HEK293 (cell line): ENCODE data around the gene TSPAN3.

Experiments used
- CTCF ChIA-PET: fragments of 350-600 bp; formaldehyde crosslinking; extraction: SDS; loops from one replicate; lab custom pipeline; 2021; ENCODE audit warnings: antibody characterized with exemption; lab: Yijun Ruan, JAX
- POLR2A ChIA-PET: fragments of 300-600 bp; formaldehyde crosslinking; extraction: SDS; loops from one replicate; lab custom pipeline; 2020; ENCODE audit warnings: antibody characterized with exemption, inconsistent platforms; lab: Yijun Ruan, JAX
- H3K27ac ChIP-seq: fragments of 200-500 bp; sonication (Bioruptor generic); 2 replicates; pipeline ENCODE4 v1.5.1; 2014; ENCODE audit warnings: low read depth, low read length, control low read depth, inconsistent platforms; ENCODE audit errors: extremely low read depth
- H3K36me3 ChIP-seq, 2 experiments: fragments of 200-500 bp in 1 of 2; sonication (Bioruptor generic) in 1 of 2; 1 replicate in 1 of 2; 2 replicates in 1 of 2; pipeline ENCODE4 v1.5.1; 2014 to 2017; ENCODE audit warnings: inconsistent platforms in 2 of 2, low read length in 2 of 2; ENCODE audit not compliant: control insufficient read depth in 2 of 2, insufficient read depth in 1 of 2
- H3K4me1 ChIP-seq: fragments of 200-500 bp; sonication (Bioruptor generic); 2 replicates; pipeline ENCODE4 v1.5.1; 2014; ENCODE audit warnings: mild to moderate bottlenecking, low read length, inconsistent platforms; ENCODE audit not compliant: control insufficient read depth, insufficient read depth
- H3K4me3 ChIP-seq: 2 replicates; pipeline ENCODE4 v1.5.1; 2011; ENCODE audit warnings: low read depth, mild to moderate bottlenecking, control low read depth, low read length, moderate library complexity
- H3K9me3 ChIP-seq: fragments of 200-500 bp; sonication (Bioruptor generic); 2 replicates; pipeline ENCODE4 v1.5.1; 2014; ENCODE audit warnings: low read depth, low read length, inconsistent platforms; ENCODE audit not compliant: control insufficient read depth, insufficient read depth
- HOXA7 ChIP-seq: sonication (generic); formaldehyde crosslinking; IDR thresholded peaks from 2 replicates; pipeline ENCODE4 v1.8.1; 2022; ENCODE audit warnings: missing genetic modification reagents, borderline replicate concordance
- PRDM2 ChIP-seq: fragments of 450-650 bp; formaldehyde crosslinking; IDR thresholded peaks from 2 replicates; pipeline ENCODE4 v1.5.1; 2016; ENCODE audit warnings: missing biosample characterization, missing genetic modification characterization, borderline replicate concordance
- ZBTB8A ChIP-seq: fragments of 450-650 bp; formaldehyde crosslinking; IDR thresholded peaks from 2 replicates; pipeline ENCODE4 v1.5.1; 2016; ENCODE audit warnings: missing biosample characterization, missing genetic modification characterization
- ZFP69B ChIP-seq: fragments of 450-650 bp; formaldehyde crosslinking; IDR thresholded peaks from 2 replicates; pipeline ENCODE4 v1.5.1; 2016; ENCODE audit warnings: missing biosample characterization, missing genetic modification characterization
- ZIC2 ChIP-seq: fragments of 450-650 bp; formaldehyde crosslinking; IDR thresholded peaks from 2 replicates; pipeline ENCODE4 v1.5.1; 2016; ENCODE audit warnings: missing biosample characterization, missing genetic modification characterization
- ZNF114 ChIP-seq: fragments of 450-650 bp; formaldehyde crosslinking; IDR thresholded peaks from 2 replicates; pipeline ENCODE4 v1.5.0; 2017; ENCODE audit warnings: missing biosample characterization, missing genetic modification characterization
- ZNF621 ChIP-seq: fragments of 450-650 bp; formaldehyde crosslinking; IDR thresholded peaks from 2 replicates; pipeline ENCODE4 v1.5.1; 2017; ENCODE audit warnings: missing biosample characterization, missing genetic modification characterization
- ZNF654 ChIP-seq: fragments of 450-650 bp; formaldehyde crosslinking; IDR thresholded peaks from 2 replicates; pipeline ENCODE4 v1.5.1; 2016; ENCODE audit warnings: low read depth, missing biosample characterization, missing genetic modification characterization
- ZNF768 ChIP-seq: fragments of 450-650 bp; formaldehyde crosslinking; IDR thresholded peaks from 2 replicates; pipeline ENCODE4 v1.5.1; 2018; ENCODE audit warnings: missing biosample characterization, mild to moderate bottlenecking, missing genetic modification characterization
- ZNF791 ChIP-seq: fragments of 450-650 bp; formaldehyde crosslinking; IDR thresholded peaks from 2 replicates; pipeline ENCODE4 v1.5.1; 2016; ENCODE audit warnings: missing biosample characterization, missing genetic modification characterization
- TF ChIP-seq, protein P1 (sequence below): fragments of 450-650 bp; formaldehyde crosslinking; IDR thresholded peaks from 2 replicates; pipeline ENCODE4 v1.5.1; 2016; ENCODE audit warnings: missing biosample characterization, missing genetic modification characterization
- TF ChIP-seq, protein P2 (sequence below): fragments of 450-650 bp; formaldehyde crosslinking; IDR thresholded peaks from 2 replicates; pipeline ENCODE4 v1.5.1; 2016; ENCODE audit warnings: missing biosample characterization, missing genetic modification characterization
- TF ChIP-seq, protein P3 (sequence below): fragments of 450-650 bp; formaldehyde crosslinking; IDR thresholded peaks from 2 replicates; pipeline ENCODE4 v1.5.1; 2016; ENCODE audit warnings: missing biosample characterization, missing genetic modification characterization
- TF ChIP-seq, protein P4 (sequence below): fragments of 450-650 bp; formaldehyde crosslinking; IDR thresholded peaks from 2 replicates; pipeline ENCODE4 v1.5.1; 2017; ENCODE audit warnings: missing biosample characterization, missing genetic modification characterization
- TF ChIP-seq, protein P5 (sequence below): fragments of 450-650 bp; formaldehyde crosslinking; optimal IDR thresholded peaks from 2 replicates; pipeline ENCODE3; 2016; ENCODE audit warnings: missing biosample characterization, mild to moderate bottlenecking, missing genetic modification characterization
- TF ChIP-seq, protein P6 (sequence below): fragments of 450-650 bp; formaldehyde crosslinking; IDR thresholded peaks from 2 replicates; pipeline ENCODE4 v1.5.1; 2016; ENCODE audit warnings: missing biosample characterization, missing genetic modification characterization
- TF ChIP-seq, protein P7 (sequence below): fragments of 450-650 bp; formaldehyde crosslinking; IDR thresholded peaks from 2 replicates; pipeline ENCODE4 v1.5.1; 2016; ENCODE audit warnings: missing biosample characterization, missing genetic modification characterization, borderline replicate concordance

TSPAN3 gene

GRCh38 chr15:77097921-77098320 is 27.0 kb upstream of the TSPAN3 start:
- H3K9me3 ChIP-seq: no peaks in the 10 kb centered on the region
- no peak overlapping the region for H3K4me3 ChIP-seq
- no peaks in the 10 kb centered on the region for H3K36me3 ChIP-seq
- TF ChIP-seq ZBTB8A (tag by site-specific recombination) (no peak), ZNF621 (no peak), ZNF114 (tag by site-specific recombination) (no peak), ZNF654 (tag by site-specific recombination) (no peak), ZIC2 (no peak), ZNF768 (no peak), HOXA7 (CRISPR knock-in tag) (no peak), ZNF791 (tag by site-specific recombination) (no peak), PRDM2 (tag by site-specific recombination) (no peak), ZFP69B (tag by site-specific recombination) (no peak)
- TF ChIP-seq, protein P1, sequence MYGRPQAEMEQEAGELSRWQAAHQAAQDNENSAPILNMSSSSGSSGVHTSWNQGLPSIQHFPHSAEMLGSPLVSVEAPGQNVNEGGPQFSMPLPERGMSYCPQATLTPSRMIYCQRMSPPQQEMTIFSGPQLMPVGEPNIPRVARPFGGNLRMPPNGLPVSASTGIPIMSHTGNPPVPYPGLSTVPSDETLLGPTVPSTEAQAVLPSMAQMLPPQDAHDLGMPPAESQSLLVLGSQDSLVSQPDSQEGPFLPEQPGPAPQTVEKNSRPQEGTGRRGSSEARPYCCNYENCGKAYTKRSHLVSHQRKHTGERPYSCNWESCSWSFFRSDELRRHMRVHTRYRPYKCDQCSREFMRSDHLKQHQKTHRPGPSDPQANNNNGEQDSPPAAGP: no peak
- TF ChIP-seq, protein P2, sequence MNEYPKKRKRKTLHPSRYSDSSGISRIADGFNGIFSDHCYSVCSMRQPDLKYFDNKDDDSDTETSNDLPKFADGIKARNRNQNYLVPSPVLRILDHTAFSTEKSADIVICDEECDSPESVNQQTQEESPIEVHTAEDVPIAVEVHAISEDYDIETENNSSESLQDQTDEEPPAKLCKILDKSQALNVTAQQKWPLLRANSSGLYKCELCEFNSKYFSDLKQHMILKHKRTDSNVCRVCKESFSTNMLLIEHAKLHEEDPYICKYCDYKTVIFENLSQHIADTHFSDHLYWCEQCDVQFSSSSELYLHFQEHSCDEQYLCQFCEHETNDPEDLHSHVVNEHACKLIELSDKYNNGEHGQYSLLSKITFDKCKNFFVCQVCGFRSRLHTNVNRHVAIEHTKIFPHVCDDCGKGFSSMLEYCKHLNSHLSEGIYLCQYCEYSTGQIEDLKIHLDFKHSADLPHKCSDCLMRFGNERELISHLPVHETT (tag by site-specific recombination): no peak
- TF ChIP-seq, protein P3, sequence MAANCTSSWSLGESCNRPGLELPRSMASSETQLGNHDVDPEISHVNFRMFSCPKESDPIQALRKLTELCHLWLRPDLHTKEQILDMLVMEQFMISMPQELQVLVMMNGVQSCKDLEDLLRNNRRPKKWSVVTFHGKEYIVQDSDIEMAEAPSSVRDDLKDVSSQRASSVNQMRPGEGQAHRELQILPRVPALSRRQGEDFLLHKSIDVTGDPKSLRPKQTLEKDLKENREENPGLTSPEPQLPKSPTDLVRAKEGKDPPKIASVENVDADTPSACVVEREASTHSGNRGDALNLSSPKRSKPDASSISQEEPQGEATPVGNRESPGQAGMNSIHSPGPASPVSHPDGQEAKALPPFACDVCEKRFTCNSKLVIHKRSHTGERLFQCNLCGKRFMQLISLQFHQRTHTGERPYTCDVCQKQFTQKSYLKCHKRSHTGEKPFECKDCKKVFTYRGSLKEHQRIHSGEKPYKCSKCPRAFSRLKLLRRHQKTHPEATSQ (tag by site-specific recombination): no peak
- TF ChIP-seq, protein P4, sequence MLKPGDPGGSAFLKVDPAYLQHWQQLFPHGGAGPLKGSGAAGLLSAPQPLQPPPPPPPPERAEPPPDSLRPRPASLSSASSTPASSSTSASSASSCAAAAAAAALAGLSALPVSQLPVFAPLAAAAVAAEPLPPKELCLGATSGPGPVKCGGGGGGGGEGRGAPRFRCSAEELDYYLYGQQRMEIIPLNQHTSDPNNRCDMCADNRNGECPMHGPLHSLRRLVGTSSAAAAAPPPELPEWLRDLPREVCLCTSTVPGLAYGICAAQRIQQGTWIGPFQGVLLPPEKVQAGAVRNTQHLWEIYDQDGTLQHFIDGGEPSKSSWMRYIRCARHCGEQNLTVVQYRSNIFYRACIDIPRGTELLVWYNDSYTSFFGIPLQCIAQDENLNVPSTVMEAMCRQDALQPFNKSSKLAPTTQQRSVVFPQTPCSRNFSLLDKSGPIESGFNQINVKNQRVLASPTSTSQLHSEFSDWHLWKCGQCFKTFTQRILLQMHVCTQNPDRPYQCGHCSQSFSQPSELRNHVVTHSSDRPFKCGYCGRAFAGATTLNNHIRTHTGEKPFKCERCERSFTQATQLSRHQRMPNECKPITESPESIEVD (tag by site-specific recombination): no peak
- TF ChIP-seq, protein P5, sequence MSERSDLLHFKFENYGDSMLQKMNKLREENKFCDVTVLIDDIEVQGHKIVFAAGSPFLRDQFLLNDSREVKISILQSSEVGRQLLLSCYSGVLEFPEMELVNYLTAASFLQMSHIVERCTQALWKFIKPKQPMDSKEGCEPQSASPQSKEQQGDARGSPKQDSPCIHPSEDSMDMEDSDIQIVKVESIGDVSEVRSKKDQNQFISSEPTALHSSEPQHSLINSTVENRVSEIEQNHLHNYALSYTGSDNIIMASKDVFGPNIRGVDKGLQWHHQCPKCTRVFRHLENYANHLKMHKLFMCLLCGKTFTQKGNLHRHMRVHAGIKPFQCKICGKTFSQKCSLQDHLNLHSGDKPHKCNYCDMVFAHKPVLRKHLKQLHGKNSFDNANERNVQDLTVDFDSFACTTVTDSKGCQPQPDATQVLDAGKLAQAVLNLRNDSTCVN (tag by site-specific recombination): no peak
- TF ChIP-seq, protein P6, sequence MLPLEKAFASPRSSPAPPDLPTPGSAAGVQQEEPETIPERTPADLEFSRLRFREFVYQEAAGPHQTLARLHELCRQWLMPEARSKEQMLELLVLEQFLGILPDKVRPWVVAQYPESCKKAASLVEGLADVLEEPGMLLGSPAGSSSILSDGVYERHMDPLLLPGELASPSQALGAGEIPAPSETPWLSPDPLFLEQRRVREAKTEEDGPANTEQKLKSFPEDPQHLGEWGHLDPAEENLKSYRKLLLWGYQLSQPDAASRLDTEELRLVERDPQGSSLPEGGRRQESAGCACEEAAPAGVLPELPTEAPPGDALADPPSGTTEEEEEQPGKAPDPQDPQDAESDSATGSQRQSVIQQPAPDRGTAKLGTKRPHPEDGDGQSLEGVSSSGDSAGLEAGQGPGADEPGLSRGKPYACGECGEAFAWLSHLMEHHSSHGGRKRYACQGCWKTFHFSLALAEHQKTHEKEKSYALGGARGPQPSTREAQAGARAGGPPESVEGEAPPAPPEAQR (tag by site-specific recombination): no peak
- TF ChIP-seq, protein P7, sequence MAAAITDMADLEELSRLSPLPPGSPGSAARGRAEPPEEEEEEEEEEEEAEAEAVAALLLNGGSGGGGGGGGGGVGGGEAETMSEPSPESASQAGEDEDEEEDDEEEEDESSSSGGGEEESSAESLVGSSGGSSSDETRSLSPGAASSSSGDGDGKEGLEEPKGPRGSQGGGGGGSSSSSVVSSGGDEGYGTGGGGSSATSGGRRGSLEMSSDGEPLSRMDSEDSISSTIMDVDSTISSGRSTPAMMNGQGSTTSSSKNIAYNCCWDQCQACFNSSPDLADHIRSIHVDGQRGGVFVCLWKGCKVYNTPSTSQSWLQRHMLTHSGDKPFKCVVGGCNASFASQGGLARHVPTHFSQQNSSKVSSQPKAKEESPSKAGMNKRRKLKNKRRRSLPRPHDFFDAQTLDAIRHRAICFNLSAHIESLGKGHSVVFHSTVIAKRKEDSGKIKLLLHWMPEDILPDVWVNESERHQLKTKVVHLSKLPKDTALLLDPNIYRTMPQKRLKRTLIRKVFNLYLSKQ (tag by site-specific recombination): no peak
- no peaks in the 10 kb centered on the region for H3K4me1 ChIP-seq
- POLR2A ChIA-PET: no interaction called here
- CTCF ChIA-PET: interaction anchor here (0.6 to 1.6 kb wide), 8 partner anchors 9 to 777 kb away, joined by 3 to 6 read pairs (median 4); no protein-coding TSS in a partner anchor
- H3K27ac ChIP-seq: no peak overlapping the region
